SK-N-SH treated with all-trans-retinoic acid at 6 μM for 48 hours (cell line): ENCODE measurements around the gene GRID1.

ENCODE experiments used
- RARB ChIP-seq: fragments of 250-450 bp; sonication (Bioruptor Pico); IDR thresholded peaks from 2 replicates; pipeline ENCODE4 v1.8.0; 2021; ENCODE audit warnings: mild to moderate bottlenecking, moderate library complexity
- TOX ChIP-seq: fragments of 250-450 bp; sonication (Bioruptor Pico); IDR thresholded peaks from 2 replicates; pipeline ENCODE4 v1.8.0; 2021; ENCODE audit warnings: mild to moderate bottlenecking, moderate library complexity, borderline replicate concordance
- ZFP3 ChIP-seq: fragments of 250-450 bp; sonication (Bioruptor Pico); IDR thresholded peaks from 2 replicates; pipeline ENCODE4 v1.5.0; 2020; ENCODE audit warnings: mild to moderate bottlenecking, moderate library complexity
- ZNF8 ChIP-seq: fragments of 450-650 bp; formaldehyde crosslinking; IDR thresholded peaks from 2 replicates; pipeline ENCODE4 v1.5.0; 2020; ENCODE audit warnings: mild to moderate bottlenecking, moderate library complexity

GRCh38 chr10:85651497-85651882 is 715.1 kb downstream of the GRID1 start:
- no peak for TF ChIP-seq TOX (CRISPR knock-in tag)
- TF ChIP-seq ZFP3, result no peak
- TF ChIP-seq RARB (CRISPR knock-in tag), result no peak
- TF ChIP-seq ZNF8 (CRISPR knock-in tag), result no peak
